Measurements from ENCODE around the gene TEX19. TPM values are rescaled to one million over a fixed set of nuclear protein-coding genes. Genes with fewer than 3 reads are reported as not detected.

The TEX19 gene
- total RNA-seq: not detected in 2 replicates

- Histone ChIP-seq H3K4me3 (ENCODE audit: low read depth, low read length) (no peak within 1 kb of the TSS), H3K36me3 (ENCODE audit: control insufficient read depth, insufficient read depth, low read length) (no peaks in the 10 kb centered on the region), H3K27me3 (ENCODE audit: control insufficient read depth, insufficient read depth, low read length) (peaks cover 10% of the 10 kb centered on the region)
- FAIRE-seq (no peak), DNase-seq (ENCODE audit: low read depth) (no peak)
- no peak for TF ChIP-seq CTCF (IDR thresholded peaks at IDR 0.05; ENCODE audit: insufficient read depth, low read length, severe bottlenecking)
Measured at GRCh38 chr17:82358465-82359350, at the start of gene TEX19. TSS of gene TEX19 (plus strand) at chr17:82359247. CDS start at chr17:82362151, 2,904 bp downstream.

DNA sequence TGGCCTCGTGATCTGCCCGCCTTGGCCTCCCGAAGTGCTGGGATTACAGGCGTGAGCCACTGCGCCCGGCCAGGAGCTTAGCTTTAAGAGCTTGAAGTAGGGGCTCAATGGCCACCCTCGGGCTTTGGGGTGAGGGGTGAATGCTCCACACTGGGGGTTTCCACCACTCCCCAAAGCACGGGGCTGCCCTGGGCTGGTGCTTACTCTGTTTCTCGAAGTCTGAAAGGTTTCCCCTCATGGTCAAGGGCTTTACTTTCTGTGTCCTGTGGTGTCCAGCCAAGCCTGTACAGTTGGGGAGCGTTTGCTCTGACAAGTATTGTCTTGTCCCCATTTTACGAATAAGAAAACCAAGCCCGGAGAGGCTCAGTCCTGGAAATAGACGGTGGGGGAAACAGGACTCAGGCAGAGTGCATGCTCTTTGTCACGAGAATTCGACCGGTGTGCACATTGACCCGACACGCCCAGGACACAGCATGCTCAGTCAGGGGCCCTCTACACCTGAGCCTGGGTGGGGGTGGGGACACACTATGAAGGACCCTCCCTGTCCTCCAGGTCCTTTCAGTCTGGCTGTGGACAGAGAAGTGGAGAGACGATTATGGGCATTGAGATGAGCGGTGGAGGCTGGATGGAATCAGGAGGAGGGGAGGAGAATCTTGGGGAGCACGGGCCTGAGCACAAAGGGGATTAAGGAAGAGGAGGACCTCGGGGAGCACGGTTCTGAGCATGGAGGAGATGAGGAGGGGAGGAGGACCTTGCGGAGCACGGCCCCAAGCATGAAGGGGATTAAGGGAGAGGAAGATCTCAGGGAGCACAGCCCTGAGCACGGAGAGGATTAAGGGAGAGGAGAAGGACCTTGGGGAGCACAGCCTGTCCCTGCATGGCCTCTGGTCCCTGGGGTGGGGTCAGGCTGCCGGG lies 49.1 kb upstream of the TEX19 start:
- Histone ChIP-seq H3K4me3 (ENCODE audit: low read depth, low read length) (no peak overlapping the region), H3K27me3 (ENCODE audit: control insufficient read depth, insufficient read depth, low read length) (peaks cover 3% of the 10 kb centered on the region), H3K36me3 (ENCODE audit: control insufficient read depth, insufficient read depth, low read length) (no peaks in the 10 kb centered on the region)
- no peak for FAIRE-seq
- no peak for TF ChIP-seq CTCF (IDR thresholded peaks at IDR 0.05; ENCODE audit: insufficient read depth, low read length, severe bottlenecking)
- DNase-seq (ENCODE audit: low read depth): no peak

- DNase-seq (ENCODE audit: low read depth): no peak
- FAIRE-seq: no peak
- H3K4me3 ChIP-seq (ENCODE audit: low read depth, low read length): no peak overlapping the region
- no peak for TF ChIP-seq CTCF (IDR thresholded peaks at IDR 0.05; ENCODE audit: insufficient read depth, low read length, severe bottlenecking)
- H3K36me3 ChIP-seq (ENCODE audit: control insufficient read depth, insufficient read depth, low read length): no peaks in the 10 kb centered on the region
- peaks cover 7% of the 10 kb centered on the region for H3K27me3 ChIP-seq (ENCODE audit: control insufficient read depth, insufficient read depth, low read length)
Measured at GRCh38 chr17:82310877-82311276, 48.2 kb upstream of the TEX19 start.

GRCh38 chr17:82311971-82312370 lies 47.1 kb upstream of the TEX19 start:
- DNase-seq (ENCODE audit: low read depth): no peak
- Histone ChIP-seq H3K27me3 (ENCODE audit: control insufficient read depth, insufficient read depth, low read length) (peaks cover 13% of the 10 kb centered on the region), H3K36me3 (ENCODE audit: control insufficient read depth, insufficient read depth, low read length) (no peaks in the 10 kb centered on the region), H3K4me3 (ENCODE audit: low read depth, low read length) (no peak overlapping the region)
- FAIRE-seq: no peak
- no peak for TF ChIP-seq CTCF (IDR thresholded peaks at IDR 0.05; ENCODE audit: insufficient read depth, low read length, severe bottlenecking)

DNA sequence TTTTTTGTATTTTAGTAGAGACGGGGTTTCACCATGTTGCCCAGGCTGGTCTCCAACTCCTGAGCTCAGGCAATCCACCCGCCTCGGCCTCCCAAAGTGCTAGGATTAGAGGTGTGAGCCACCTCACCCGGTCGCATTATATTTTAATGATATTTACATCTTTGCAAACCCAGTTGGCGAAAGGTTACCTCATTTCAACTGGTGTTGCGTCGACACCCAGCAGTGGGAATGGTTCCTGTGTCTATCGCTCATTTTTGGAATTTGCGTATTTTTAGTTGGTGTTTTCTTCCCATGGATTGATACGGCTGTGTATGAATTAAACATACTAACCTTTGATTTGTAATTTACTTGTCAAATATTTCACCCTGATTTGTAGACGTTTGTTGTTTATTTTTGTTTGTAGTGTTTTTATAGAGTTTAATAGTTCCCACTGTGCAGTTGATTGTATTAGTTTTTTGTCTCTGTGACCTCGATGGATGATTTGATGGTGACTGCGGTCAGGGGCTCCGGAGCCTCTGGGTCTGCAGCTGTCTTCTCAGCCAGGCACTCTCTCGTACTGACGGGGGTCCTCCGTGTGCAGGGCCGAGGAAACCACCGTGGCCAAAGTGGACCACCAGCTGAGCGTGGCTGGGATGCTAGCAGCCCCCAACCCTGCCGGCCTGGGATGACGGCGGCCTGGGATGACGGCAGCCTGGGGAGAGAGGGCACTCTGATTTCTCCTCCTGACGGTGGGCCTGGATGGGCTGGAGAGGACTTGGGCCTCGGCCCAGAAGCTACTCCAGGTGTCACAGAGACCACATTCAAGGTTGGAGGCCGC lies 45.6 kb upstream of the TEX19 start:
- no peak for TF ChIP-seq CTCF (IDR thresholded peaks at IDR 0.05; ENCODE audit: insufficient read depth, low read length, severe bottlenecking)
- no peak overlapping the region for H3K4me3 ChIP-seq (ENCODE audit: low read depth, low read length)
- peaks cover 13% of the 10 kb centered on the region for H3K27me3 ChIP-seq (ENCODE audit: control insufficient read depth, insufficient read depth, low read length)
- DNase-seq (ENCODE audit: low read depth) (no peak), FAIRE-seq (no peak)
- no peaks in the 10 kb centered on the region for H3K36me3 ChIP-seq (ENCODE audit: control insufficient read depth, insufficient read depth, low read length)

Measured in bronchial epithelial cell (primary cell).